Tibial nerve (tissue), 4 donors: ENCODE data around the gene TRAF3. TPM values are rescaled to one million over a fixed set of nuclear protein-coding genes. Genes with fewer than 3 reads are reported as not detected.

Experiments used
- DNase-seq, 2 donors: peaks; one replicate each; pipeline ENCODE4 v3.0.0-alpha.2; 2019; ENCODE audit warnings: low spot score in 2 of 2
- H3K27ac ChIP-seq, 4 donors: fragments of 200-600 bp; sonication (generic) in 3 of 4; one replicate each; pipeline ENCODE4 v1.5.1; 2017 to 2019; ENCODE audit warnings: mild to moderate bottlenecking in 1 of 4
- H3K27me3 ChIP-seq, 2 donors: fragments of 200-600 bp; sonication (generic) in 1 of 2; one replicate each; pipeline versions ENCODE4 v1.5.1 to v1.6.0; 2017 to 2019
- H3K36me3 ChIP-seq, 3 donors: fragments of 200-600 bp; sonication (generic); one replicate each; pipeline ENCODE4 v1.5.1; 2018 to 2019
- H3K4me1 ChIP-seq, 4 donors: fragments of 200-600 bp; sonication (generic) in 3 of 4; one replicate each; pipeline ENCODE4 v1.5.1; 2017 to 2019
- H3K4me3 ChIP-seq, 4 donors: fragments of 200-600 bp; sonication (generic) in 3 of 4; one replicate each; pipeline ENCODE4 v1.5.1; 2017 to 2019; ENCODE audit warnings: mild to moderate bottlenecking in 1 of 4, moderate library complexity in 1 of 4
- H3K9me3 ChIP-seq, 4 donors: fragments of 200-600 bp; sonication (generic) in 3 of 4; one replicate each; pipeline ENCODE4 v1.5.1; 2017 to 2019
- EP300 ChIP-seq, 2 donors: sonication (generic); formaldehyde crosslinking; IDR thresholded peaks; one replicate each; pipeline ENCODE4 v1.6.1; 2017; ENCODE audit warnings: antibody characterized with exemption in 2 of 2, mild to moderate bottlenecking in 1 of 2
- POLR2A ChIP-seq, 2 donors: fragments of 450-650 bp; IDR thresholded peaks; one replicate each; pipeline ENCODE4 v1.6.1; 2017; ENCODE audit warnings: antibody characterized with exemption in 2 of 2, mild to moderate bottlenecking in 2 of 2, moderate library complexity in 2 of 2
- WGBS, 2 donors: methylation state at CpG; one replicate each; pipeline ENCODE4 v1.1.5; 2018; 5-methylcytosine and 5-hydroxymethylcytosine counted together
- total RNA-seq, 4 donors: library from RNA; depleted of rRNA; stranded (reverse); fragments of >200 nt; gene quantifications; one replicate each; pipeline ENCODE4 v1.1.0, GENCODE V29; 2016
- TF ChIP-seq, protein P1 (sequence below), 5 experiments: fragments of 200-600 bp in 3 of 5; fragments of 450-650 bp in 2 of 5; sonication (generic) in 3 of 5; IDR thresholded peaks; one replicate each; pipeline ENCODE4 v1.5.1; 2016 to 2019; ENCODE audit warnings: antibody characterized with exemption in 5 of 5, mild to moderate bottlenecking in 3 of 5, moderate library complexity in 2 of 5

TRAF3 gene
- total RNA-seq, 4 donors from 2014 or later, result 4.8 to 20.7 (median 13.4) TPM

DNA sequence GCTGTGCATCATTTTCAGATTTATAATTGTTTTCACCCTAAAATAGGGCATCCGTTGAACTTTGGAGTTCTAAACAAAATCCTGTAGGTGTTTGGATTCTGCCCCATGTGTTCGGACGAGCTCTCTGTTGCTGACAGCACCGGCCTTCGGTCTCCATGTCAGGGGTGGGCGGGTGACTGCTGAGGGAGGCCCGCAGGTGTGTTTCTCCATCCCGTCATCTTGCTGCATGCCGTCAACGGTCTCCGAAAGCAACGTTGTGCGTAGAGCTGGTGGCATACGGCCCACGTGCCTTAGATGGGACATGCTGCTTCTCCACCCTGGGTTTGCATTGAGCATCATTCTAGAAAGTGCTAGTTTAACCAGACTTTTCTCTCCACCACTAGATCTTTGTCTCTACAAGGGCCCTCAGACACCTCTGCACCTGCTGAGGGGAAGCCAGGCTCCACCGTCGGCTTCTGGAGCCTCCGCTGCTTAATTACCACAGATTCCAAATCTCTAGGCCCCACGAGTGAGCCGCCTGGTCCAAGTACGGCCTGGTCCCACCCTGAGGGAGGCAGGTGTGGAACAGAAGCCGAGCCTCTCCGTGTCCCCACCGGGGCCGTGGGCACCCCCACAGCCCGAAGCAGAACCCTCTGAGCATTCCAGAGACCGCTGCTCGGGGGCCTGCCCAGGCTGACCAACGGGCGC, 129.5 kb downstream of the TRAF3 start:
- no peaks in the 10 kb centered on the region for H3K4me1 ChIP-seq
- no peak for DNase-seq
- H3K36me3 ChIP-seq, result peaks cover 0 to 77% (median 0%) of the 10 kb centered on the region in 3 donors
- 94 to 95% methylated on average over 28 to 30 of the region's 30 CpGs for WGBS, 2 donors
- no peak overlapping the region for H3K4me3 ChIP-seq
- TF ChIP-seq EP300 (IDR thresholded peaks at IDR 0.05) (no peak), POLR2A (IDR thresholded peaks at IDR 0.05) (no peak)
- TF ChIP-seq, protein P1, sequence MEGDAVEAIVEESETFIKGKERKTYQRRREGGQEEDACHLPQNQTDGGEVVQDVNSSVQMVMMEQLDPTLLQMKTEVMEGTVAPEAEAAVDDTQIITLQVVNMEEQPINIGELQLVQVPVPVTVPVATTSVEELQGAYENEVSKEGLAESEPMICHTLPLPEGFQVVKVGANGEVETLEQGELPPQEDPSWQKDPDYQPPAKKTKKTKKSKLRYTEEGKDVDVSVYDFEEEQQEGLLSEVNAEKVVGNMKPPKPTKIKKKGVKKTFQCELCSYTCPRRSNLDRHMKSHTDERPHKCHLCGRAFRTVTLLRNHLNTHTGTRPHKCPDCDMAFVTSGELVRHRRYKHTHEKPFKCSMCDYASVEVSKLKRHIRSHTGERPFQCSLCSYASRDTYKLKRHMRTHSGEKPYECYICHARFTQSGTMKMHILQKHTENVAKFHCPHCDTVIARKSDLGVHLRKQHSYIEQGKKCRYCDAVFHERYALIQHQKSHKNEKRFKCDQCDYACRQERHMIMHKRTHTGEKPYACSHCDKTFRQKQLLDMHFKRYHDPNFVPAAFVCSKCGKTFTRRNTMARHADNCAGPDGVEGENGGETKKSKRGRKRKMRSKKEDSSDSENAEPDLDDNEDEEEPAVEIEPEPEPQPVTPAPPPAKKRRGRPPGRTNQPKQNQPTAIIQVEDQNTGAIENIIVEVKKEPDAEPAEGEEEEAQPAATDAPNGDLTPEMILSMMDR (IDR thresholded peaks at IDR 0.05), result no peak
- H3K9me3 ChIP-seq, result no peaks in the 10 kb centered on the region
- H3K27ac ChIP-seq, result no peak overlapping the region
- no peaks in the 10 kb centered on the region for H3K27me3 ChIP-seq

DNA sequence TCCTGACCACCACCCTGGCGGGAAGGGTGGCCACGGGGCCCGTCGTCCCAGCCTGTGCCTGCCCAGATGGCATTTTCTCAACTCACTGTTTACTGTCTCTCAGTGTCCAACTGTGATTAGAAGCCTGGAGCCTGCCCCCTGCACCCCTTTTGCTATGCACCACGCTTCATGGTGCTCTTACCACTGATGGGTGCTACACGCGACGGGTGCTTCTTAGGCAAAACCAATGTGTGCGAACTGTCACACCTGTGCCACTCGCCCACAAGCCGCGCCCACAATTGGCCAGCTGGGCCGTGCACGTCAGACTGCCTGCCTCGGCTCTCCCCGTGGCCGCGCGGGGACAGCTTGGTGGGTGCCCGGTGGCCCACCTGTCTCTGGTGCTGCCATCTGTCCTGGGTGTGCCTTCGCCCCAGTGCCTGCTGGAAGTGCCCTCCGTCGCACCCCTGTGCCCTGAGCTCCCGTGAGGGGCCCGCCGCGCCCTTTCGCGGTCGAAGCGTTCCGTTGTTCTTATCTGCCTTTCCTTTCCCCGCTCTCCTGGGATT, 130.1 kb downstream of the TRAF3 start:
- H3K4me1 ChIP-seq, result no peaks in the 10 kb centered on the region
- peaks cover 0 to 79% (median 0%) of the 10 kb centered on the region in 3 donors for H3K36me3 ChIP-seq
- no peaks in the 10 kb centered on the region for H3K27me3 ChIP-seq
- 94 to 95% methylated on average over 28 to 33 of the region's 33 CpGs for WGBS, 2 donors
- TF ChIP-seq POLR2A (IDR thresholded peaks at IDR 0.05) (no peak), EP300 (IDR thresholded peaks at IDR 0.05) (no peak)
- TF ChIP-seq, protein P1 (IDR thresholded peaks at IDR 0.05), result no peak
- no peaks in the 10 kb centered on the region for H3K9me3 ChIP-seq
- H3K4me3 ChIP-seq, result no peak overlapping the region
- DNase-seq, result no peak
- no peak overlapping the region for H3K27ac ChIP-seq

DNA sequence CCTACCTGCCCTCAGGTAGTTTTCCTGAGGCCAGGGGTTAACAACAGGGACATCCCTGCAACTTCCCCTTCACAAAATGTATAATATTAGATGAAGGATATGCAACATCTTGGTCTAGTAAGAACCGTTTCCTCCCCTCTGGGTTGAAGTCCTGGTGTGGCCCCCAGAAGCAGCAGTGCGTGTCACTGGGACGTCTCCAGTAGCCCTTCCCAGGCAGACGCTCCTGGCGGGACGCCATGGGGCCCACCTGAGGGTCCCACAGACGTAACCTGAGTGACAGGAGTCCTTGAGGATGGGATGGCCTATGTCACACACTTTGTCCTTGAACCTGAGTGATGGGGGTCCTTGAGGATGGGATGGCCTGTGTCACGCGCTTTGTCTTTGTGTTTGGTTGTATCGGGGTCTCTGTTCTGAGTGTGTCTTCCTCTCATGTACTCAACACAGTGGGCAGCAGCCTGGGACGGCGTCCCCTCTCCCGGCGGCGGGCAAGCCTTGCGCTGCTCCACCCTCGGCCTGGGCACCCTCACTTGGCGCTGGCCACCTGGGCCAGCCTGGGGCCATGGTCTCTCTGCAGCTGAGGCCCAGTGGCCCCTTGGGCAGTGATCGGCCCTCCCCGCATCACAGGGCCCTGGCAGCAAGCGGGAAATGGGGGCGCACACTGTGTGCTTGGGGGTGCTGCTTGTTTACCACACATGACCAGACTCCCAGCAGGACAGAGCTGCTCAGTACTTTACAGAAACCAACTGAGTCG, 130.9 kb downstream of the TRAF3 start:
- H3K27me3 ChIP-seq, result no peaks in the 10 kb centered on the region
- H3K27ac ChIP-seq, result no peak overlapping the region
- TF ChIP-seq, protein P1 (IDR thresholded peaks at IDR 0.05), result no peak
- H3K4me1 ChIP-seq, result no peaks in the 10 kb centered on the region
- no peaks in the 10 kb centered on the region for H3K9me3 ChIP-seq
- H3K4me3 ChIP-seq, result no peak overlapping the region
- peaks cover 0 to 72% (median 0%) of the 10 kb centered on the region in 3 donors for H3K36me3 ChIP-seq
- no peak for DNase-seq
- WGBS, 2 donors, result 88 to 90% methylated on average over 14 to 20 of the region's 23 CpGs

DNA sequence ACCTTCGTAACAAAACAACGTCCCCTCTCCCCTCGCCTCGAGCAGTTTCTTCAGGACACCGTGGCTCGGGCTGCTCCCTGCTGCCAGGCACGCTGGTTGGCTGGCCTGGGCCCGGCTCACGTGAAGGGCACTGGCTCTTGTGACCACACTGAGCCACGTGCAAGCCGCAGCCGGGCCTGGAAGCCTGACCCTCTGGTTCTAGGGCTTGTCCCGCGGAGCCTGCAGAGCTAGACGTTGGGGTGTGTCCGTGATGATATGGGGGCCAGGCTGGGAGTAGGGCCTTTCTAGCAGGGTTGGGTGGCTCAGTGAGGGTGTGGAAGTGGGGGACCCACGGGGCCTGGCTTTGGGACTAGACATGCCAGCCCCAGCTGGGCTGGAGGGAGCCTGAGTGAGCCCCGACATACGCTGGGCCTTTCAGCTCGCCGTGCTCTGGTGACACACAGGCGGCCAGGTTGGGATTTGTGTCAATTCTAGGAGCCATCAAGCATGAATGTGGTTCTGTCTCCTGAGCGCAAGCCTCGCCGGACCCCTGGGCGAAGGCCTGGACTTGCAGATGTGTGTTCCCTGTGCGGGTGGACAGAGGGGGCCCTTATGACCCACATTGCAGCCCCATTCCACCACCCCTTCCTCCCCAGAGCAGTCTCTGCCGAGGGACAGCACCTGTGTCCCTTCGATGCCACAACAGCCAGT, 131.7 kb downstream of the TRAF3 start:
- H3K27ac ChIP-seq, result no peak overlapping the region
- H3K4me3 ChIP-seq, result no peak overlapping the region
- H3K4me1 ChIP-seq, result no peaks in the 10 kb centered on the region
- 92 to 94% methylated on average over 16 to 19 of the region's 29 CpGs for WGBS, 2 donors
- H3K9me3 ChIP-seq, result no peaks in the 10 kb centered on the region
- TF ChIP-seq EP300 (IDR thresholded peaks at IDR 0.05) (no peak), POLR2A (IDR thresholded peaks at IDR 0.05) (no peak)
- TF ChIP-seq, protein P1 (IDR thresholded peaks at IDR 0.05), result no peak
- H3K27me3 ChIP-seq, result no peaks in the 10 kb centered on the region
- peaks cover 0 to 65% (median 0%) of the 10 kb centered on the region in 3 donors for H3K36me3 ChIP-seq
- DNase-seq, result no peak
